ENCODE data around the gene ZNF20.
"Not testable (repeated sequence)": the region's sequence is repeated elsewhere in the genome, so short reads cannot be mapped to it uniquely, and the experiment has no call there.

The ZNF20 gene

DNA sequence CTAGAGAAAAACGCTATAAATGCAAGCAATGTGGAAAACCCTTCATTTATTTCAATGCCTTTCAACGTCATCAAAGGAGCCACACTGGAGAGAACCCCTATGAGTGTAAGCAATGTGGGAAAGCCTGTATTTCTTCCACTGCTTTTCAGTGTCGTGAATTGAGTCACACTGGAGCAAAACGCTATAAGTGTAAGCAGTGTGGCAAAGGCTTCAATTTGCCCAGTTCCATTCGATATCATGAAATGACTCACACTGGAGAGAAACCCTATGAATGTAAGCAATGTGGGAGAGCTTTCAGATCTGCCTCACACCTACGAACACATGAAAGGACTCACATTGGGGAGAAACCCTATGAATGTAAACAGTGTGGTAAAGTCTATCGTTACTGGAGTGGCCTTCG is 27.4 kb downstream of the ZNF20 start:
- DNase-seq (ENCODE audit: low spot score): no peak

DNA sequence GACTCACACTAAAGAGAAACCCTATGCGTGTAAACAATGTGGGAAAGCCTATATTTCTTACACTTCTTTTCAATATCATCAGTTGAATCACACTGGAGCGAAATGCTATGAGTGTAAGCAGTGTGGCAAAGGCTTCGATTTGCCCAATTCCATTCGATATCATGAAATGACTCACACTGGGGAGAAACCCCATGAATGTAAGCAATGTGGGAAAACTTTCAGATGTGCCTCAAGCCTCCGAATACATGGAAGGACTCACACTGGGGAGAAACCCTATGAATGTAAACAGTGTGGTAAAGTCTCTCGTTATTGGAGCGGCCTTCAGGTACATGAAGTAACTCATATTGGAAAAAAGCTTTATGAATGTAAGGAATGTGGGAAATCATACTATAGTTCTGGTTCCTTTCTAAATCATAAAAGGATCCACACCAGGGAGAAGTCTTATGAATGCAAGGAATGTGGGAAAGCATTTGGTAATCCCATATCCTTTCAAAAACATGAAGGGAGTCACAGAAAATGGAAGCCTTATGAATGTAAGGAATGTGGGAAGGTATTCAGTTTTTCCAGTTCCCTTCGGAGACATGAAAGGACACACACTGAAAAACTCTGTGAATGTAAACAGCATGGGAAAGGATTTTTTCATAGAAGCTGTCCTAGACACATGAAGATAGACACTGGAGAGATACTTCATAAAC is 28.1 kb downstream of the ZNF20 start:
- no peak for DNase-seq (ENCODE audit: low spot score)

DNA sequence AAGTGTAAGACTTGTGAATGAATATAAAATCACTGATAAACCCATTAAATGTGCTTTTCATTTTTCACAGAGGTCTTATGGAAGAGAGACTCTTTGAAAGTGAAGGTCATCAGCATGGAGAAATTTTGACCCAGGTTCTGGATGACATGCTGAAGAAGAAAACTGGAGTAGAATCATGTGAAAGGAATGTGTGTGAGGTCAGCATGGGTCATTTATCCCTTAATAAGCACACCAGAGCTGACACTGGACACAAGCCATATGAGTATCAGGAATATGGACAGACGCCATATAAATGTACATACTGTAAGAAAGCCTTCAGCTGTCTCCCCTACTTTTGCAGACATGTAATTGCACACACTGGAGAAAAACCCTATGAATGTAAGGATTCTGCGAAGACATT is 29.0 kb downstream of the ZNF20 start:
- DNase-seq (ENCODE audit: low spot score): no peak

DNA sequence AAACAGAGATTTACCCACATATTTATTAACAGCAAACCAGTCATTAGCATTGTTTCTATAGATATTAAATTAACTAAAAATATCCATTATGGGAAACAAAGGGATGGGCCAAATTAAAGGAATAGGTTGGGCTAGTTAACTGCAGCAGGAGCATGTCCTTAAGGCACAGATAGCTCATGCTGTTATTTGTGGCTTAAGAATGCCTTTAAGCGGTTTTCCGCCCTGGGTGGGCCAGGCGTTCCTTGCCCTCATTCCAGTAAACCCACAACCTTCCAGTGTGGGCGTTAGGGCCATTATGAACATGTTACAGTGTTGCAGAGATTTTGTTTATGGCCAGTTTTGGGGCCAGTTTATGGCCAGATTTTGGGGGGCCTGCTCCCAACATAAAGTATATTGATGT is 36.2 kb downstream of the ZNF20 start:
- not testable (repeated sequence) for DNase-seq (ENCODE audit: low spot score)

DNA sequence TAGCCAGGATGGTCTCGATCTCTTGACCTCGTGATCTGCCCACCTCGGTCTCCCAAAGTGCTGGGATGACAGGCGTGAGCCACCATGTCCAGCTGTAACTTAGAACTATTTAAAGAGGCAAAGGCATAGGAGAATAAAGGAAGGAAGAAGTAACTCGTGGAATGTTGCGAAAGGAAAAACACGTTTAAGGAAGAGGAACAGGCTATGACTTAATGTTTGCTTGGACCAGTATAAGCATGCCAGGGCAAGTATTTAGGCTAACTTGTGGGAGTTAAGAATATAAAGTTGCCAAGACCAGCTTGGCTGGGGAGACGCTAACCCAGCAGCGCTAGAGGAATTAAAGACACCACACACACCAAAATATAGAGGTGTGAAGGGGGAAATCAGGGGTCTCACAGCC is 42.1 kb downstream of the ZNF20 start:
- no peak for DNase-seq (ENCODE audit: low spot score)

DNA sequence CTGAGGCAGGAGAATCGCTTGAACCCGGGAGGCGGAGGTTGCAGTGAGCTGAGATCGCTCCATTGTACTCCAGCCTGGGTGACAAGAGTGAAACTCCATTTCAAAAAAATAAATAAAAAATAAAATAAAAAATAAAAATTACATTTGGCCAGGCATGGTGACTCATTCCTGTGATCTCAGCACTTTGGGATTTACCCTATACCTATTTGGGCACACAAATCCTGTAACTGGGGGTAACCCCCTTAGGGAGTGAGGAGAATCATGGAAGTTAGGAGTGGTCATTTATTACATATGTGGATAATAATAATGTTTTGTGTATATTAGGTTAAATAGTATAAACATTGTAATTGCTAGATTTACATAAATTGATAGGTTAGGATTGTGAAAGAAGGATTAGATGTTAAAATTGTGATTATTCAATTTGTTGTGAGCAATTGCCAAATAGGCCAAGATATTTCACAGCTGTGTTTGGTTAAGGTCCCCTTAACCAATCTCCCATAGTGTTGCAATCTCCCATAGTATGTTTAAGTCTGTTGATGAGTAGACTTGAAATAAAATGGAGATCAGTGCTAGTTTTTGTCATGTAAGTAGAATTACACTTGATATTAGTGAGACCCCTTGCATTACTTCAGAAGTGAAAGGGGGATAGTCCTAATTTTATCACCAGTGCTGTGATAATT is 44.9 kb downstream of the ZNF20 start:
- DNase-seq (ENCODE audit: low spot score): no peak

DNA sequence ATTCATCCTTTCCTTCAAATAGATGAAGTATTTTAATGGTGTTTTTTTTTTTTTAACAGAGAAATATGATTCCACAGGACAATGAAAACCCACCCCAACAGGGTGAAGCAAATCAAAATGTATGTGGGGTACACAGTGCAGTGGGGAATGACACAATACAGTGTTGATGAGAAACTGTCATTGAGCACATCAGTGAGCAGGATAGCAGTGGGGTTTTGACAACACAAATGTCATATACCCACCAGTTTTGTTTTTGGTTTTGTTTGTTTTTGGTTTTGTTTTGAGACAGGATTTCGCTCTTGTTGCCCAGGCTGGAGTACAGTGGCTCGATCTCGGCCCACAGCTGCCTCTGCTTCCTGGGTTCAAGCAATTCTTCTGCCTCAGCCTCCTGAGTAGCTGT is 46.4 kb downstream of the ZNF20 start:
- no peak for DNase-seq (ENCODE audit: low spot score)

DNA sequence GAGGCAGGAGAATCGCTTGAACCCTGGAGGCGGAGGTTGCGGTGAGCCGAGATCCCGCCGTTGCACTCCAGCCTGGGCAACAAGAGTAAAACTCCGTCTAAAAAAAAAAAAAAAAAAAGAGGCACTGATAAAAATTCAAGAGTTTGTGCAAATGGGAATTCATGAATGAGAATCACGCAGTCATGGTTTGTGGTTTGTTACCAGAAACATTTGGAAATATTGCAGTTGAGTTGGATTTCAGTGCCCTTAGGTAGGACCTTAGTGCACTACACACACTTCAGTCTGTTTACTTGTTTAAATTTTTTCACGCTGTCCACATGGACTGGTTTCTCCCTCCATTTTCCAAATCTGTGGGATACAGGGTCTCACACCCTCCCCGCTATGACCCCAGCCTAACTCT is 47.2 kb downstream of the ZNF20 start:
- no peak for DNase-seq (ENCODE audit: low spot score)

DNA sequence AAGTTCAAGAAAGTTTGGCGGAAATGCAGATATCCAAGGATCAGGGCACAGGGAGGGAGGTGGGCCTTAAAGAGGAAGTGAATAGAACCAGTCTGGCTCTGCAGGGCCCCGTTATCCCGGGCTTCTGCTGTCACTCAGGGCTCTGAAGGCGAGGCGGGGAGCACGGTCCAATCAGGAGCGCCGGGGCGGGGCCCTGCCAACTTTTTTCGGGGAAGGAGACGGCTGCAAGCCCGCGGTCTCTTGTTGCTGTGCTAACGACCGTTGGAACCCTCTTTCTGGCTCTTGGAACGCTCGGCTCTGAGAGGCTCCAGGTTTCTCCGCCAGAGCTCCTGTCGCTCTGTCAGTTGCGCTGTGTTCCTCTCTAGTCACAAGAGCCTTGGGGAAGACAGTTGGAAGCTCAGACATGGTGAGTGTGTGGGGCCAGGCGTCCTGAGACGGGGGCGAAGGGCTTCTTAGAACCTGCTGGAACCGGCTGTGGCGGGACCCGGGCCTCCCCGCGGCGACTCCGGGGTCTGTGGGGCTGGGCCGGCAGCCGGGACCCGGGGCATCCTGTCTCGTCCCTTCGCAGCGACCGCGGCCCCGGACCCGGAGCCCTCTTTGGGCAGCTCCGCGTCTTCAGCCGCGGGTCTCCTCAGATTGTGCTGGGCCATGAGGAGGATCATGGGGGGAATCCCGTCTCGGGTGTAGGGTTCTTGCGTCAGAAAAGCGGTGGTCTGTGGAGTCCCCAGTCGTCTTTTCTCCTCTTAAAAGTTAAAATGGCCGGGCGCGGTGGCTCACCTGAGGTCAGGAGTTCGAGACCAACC is 47.9 kb downstream of the ZNF20 start:
- peak; percentile 44 for DNase-seq (ENCODE audit: low spot score)

DNA sequence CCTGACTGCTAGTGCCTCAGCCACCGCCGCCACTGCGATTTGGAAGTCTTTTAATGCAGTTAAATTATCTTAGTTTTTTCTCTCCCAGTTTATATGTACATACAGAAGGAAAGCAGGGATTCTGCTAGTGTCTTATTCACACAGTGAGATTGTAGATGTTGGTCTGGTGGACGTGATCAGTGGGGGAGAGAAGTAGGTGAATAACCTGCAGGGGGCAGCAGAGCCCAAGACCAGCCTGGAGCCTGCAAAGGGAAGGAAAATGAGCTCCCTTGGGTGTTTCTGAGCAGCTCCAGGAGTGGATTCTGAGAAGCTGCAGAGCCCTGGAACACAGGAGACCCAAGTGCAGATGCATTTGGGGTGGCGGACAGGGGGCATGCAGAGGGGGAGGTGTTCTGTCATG is 49.3 kb downstream of the ZNF20 start:
- DNase-seq (ENCODE audit: low spot score): peak; percentile 45

DNA sequence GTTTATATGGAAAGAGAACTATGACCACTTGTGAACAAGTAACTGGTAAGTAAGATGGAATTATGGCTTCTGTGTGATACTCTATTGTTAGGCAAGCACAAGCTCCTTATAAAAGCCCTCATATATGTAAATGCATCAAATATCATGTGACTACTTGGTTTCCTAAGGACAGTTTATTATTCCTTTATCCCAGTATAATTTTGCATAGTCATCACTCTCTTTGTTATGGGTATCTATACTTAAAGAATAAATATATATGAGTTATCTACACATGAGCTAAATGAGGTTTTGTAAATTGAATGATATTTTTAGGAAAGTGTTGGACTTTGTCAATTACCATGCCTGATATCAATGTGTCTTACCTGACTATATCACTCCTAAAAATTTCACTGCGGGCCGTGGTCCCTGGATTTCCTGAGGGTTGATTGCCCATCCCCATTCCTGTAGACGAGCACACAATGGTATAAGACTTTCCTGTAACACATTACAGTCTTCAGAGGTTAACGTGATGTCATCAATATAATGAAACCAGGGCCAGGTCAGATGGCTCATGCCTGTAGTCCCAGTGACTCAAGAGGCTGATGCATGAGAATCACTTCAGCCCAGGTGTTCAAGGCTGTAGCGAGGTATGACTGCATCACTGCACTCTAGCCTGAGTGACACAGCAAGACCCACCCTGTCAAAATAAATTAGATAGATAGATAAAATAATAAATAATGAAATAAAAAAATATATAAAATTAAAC is 54.9 kb downstream of the ZNF20 start:
- DNase-seq (ENCODE audit: low spot score): no peak

DNA sequence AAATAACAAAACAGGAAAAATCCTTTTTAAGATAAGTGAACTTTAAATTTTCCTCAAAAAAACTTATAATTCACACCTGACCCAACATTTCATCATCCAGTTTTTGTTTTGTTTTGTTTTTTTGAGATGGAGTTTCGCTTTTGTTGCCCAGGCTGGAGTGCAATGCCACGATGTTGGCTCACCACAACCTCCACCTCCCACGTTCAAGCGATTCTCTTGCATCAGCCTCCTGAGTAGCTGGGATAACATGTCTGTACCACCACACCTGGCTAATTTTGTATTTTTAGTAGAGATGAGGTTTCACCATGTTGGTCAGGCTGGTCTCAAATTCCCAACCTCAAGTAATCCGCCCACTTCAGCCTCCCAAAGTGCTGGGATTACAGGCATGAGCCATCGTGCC is 56.8 kb downstream of the ZNF20 start:
- not testable (repeated sequence) for DNase-seq (ENCODE audit: low spot score)

Data from hematopoietic multipotent progenitor cell treated with erythropoietin and hydrocortisone succinate and interleukin-3 and kit ligand, for 17 days (in vitro differentiated cells).